Measurements from ENCODE around the gene PRXL2A. TPM values are rescaled to one million over a fixed set of nuclear protein-coding genes. Genes with fewer than 3 reads are reported as not detected.
A peak's percentile ranks its signal among the peaks of the same experiment; 100 is the strongest.

Gene PRXL2A
- total RNA-seq, 2 experiments from 2014 or later: 3.9 to 4.6 TPM

DNA sequence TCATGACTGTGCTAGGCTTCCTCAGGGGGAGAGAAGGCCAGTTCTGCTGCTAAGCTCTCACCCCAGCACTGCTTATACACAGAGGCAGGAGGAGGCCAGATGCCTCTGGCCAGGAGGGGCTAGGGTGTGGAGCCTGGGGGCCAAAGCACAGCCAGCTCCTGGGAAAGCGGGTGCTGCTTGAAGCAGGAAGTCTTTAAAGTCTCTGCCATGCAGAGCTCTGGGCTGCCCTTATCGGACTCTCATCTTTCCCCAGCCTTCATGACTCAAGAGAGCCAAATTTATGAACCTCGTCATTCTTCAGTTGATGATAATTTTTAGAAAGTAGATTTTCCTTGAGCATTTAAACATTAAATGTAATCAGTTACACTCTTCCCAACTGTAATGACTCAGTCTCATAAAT lies 34.5 kb downstream of the PRXL2A start:
- Histone ChIP-seq H3K36me3 (ENCODE audit: insufficient read depth, low read length) (no peaks in the 10 kb centered on the region), H3K4me1 (ENCODE audit: insufficient read depth, low read length) (peaks cover 23% of the 10 kb centered on the region), H3K4me3 (ENCODE audit: low read length) (no peak overlapping the region), H3K27ac (ENCODE audit: low read depth in 1 of 2, low read length in 2 of 2) (no peak overlapping the region), H3K9me3 (ENCODE audit: control insufficient read depth in 1 of 2, insufficient read depth in 1 of 2, low read length in 2 of 2) (no peaks in the 10 kb centered on the region), H3K27me3 (ENCODE audit: control insufficient read depth in 1 of 2, insufficient read depth in 2 of 2, low read length in 2 of 2) (no peaks in the 10 kb centered on the region)
- intact Hi-C loops (cut with DNase I, micrococcal nuclease): loop anchor here in 1 of 2 experiments (5.0 to 10.0 kb wide), 2 partner anchors 56 to 142 kb away; no protein-coding TSS in a partner anchor
- H3K4me3 Mint-ChIP-seq: no peak overlapping the region
- ChIA-PET POLR2A (interaction anchor here (2.1 to 4.0 kb wide), 4 partner anchors 24 to 62 kb away, joined by 6 to 36 read pairs (median 18); no protein-coding TSS in a partner anchor), CTCF (interaction anchor here (0.5 to 11.7 kb wide), 2 partner anchors 62 to 252 kb away, joined by 3 to 147 read pairs; no protein-coding TSS in a partner anchor)
- H3K27me3 Mint-ChIP-seq: no peaks in the 10 kb centered on the region
- peaks cover 51% of the 10 kb centered on the region for H3K4me1 Mint-ChIP-seq (ENCODE audit: low read depth)
- H3K9me3 Mint-ChIP-seq: no peaks in the 10 kb centered on the region
- ATAC-seq (ENCODE audit: poor library complexity) (no peak), DNase-seq (no peak)
- no peaks in the 10 kb centered on the region for H3K36me3 Mint-ChIP-seq (ENCODE audit: low read depth)
- peak overlapping the region; percentile 11 for H3K27ac Mint-ChIP-seq
- TF ChIP-seq, protein P1, sequence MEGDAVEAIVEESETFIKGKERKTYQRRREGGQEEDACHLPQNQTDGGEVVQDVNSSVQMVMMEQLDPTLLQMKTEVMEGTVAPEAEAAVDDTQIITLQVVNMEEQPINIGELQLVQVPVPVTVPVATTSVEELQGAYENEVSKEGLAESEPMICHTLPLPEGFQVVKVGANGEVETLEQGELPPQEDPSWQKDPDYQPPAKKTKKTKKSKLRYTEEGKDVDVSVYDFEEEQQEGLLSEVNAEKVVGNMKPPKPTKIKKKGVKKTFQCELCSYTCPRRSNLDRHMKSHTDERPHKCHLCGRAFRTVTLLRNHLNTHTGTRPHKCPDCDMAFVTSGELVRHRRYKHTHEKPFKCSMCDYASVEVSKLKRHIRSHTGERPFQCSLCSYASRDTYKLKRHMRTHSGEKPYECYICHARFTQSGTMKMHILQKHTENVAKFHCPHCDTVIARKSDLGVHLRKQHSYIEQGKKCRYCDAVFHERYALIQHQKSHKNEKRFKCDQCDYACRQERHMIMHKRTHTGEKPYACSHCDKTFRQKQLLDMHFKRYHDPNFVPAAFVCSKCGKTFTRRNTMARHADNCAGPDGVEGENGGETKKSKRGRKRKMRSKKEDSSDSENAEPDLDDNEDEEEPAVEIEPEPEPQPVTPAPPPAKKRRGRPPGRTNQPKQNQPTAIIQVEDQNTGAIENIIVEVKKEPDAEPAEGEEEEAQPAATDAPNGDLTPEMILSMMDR (IDR thresholded peaks at IDR 0.05): no peak

DNA sequence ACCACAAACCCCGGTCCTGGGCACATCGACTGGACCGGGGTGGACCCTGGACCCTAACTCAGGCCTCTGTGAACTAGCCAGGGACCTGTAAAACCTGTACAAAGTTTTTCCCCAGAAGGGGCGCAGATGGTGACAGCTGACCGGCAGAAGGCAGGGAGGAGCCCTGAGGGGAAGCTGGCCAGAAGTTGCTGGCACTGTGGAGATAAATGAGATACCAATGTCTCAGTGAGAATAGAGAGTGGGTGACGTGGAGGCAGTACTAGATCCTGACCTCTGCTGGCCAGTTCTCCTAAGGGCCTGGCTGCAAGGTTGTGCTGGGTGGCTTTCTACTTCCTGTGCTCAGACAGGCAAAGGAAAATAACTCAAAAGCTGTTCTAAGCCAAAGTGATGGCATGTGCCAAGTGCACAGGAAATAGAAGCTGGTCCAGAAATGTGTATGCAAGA lies 35.2 kb downstream of the PRXL2A start:
- no peaks in the 10 kb centered on the region for H3K9me3 Mint-ChIP-seq
- Histone ChIP-seq H3K27ac (ENCODE audit: low read depth in 1 of 2, low read length in 2 of 2) (peak overlapping the region in 1 of 2 donors; percentile 30), H3K9me3 (ENCODE audit: control insufficient read depth in 1 of 2, insufficient read depth in 1 of 2, low read length in 2 of 2) (no peaks in the 10 kb centered on the region), H3K4me3 (ENCODE audit: low read length) (no peak overlapping the region), H3K36me3 (ENCODE audit: insufficient read depth, low read length) (no peaks in the 10 kb centered on the region), H3K4me1 (ENCODE audit: insufficient read depth, low read length) (peaks cover 23% of the 10 kb centered on the region), H3K27me3 (ENCODE audit: control insufficient read depth in 1 of 2, insufficient read depth in 2 of 2, low read length in 2 of 2) (no peaks in the 10 kb centered on the region)
- ATAC-seq (ENCODE audit: poor library complexity) (peak; percentile 57), DNase-seq (peak in 2 of 14 experiments; percentile 47 to 49)
- no peaks in the 10 kb centered on the region for H3K27me3 Mint-ChIP-seq
- POLR2A ChIA-PET: interaction anchor here (0.7 to 4.0 kb wide), 17 partner anchors 10 to 71 kb away, joined by 3 to 36 read pairs (median 6); partner anchors contain the start of gene PRXL2A
- peaks cover 51% of the 10 kb centered on the region for H3K4me1 Mint-ChIP-seq (ENCODE audit: low read depth)
- peak overlapping the region; percentile 84 for H3K27ac Mint-ChIP-seq
- intact Hi-C loops (cut with DNase I, micrococcal nuclease): loop anchor here in 1 of 2 experiments (5.0 to 10.0 kb wide), 2 partner anchors 56 to 141 kb away; no protein-coding TSS in a partner anchor
- CTCF ChIA-PET: interaction anchor here (0.5 to 11.7 kb wide), 14 partner anchors 13 to 96 kb away, joined by 3 to 147 read pairs (median 8); no protein-coding TSS in a partner anchor
- peak overlapping the region; percentile 23 for H3K4me3 Mint-ChIP-seq
- TF ChIP-seq, protein P1 (IDR thresholded peaks at IDR 0.05): no peak
- H3K36me3 Mint-ChIP-seq (ENCODE audit: low read depth): no peaks in the 10 kb centered on the region

DNA sequence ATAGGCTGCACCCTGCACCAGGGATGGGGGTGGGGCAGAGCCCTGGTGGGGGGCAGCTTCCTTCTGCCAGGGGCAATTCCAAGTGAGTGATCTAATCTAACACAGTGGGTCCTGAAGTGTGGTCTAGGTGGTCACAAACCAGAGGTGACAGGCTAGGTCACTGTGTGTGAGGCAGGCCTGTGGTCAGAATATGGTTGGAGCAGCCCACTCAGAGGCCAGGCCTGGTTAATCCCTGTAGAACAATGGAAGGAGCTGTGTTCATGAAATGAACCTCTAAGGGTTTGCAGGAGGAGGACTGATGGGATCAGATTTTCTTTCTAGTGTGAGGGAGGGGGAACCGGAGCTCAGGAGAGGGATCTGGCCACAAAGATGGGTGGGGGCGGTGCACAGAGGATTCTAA lies 35.8 kb downstream of the PRXL2A start:
- peak overlapping the region; percentile 84 for H3K27ac Mint-ChIP-seq
- Histone ChIP-seq H3K4me3 (ENCODE audit: low read length) (no peak overlapping the region), H3K4me1 (ENCODE audit: insufficient read depth, low read length) (peaks cover 23% of the 10 kb centered on the region), H3K9me3 (ENCODE audit: control insufficient read depth in 1 of 2, insufficient read depth in 1 of 2, low read length in 2 of 2) (no peaks in the 10 kb centered on the region), H3K27ac (ENCODE audit: low read depth in 1 of 2, low read length in 2 of 2) (peak overlapping the region in 1 of 2 donors; percentile 30), H3K36me3 (ENCODE audit: insufficient read depth, low read length) (no peaks in the 10 kb centered on the region), H3K27me3 (ENCODE audit: control insufficient read depth in 1 of 2, insufficient read depth in 2 of 2, low read length in 2 of 2) (no peaks in the 10 kb centered on the region)
- H3K4me3 Mint-ChIP-seq: no peak overlapping the region
- intact Hi-C loops (cut with DNase I, micrococcal nuclease): loop anchor here (1.0 to 10.0 kb wide), 3 partner anchors 57 to 141 kb away; no protein-coding TSS in a partner anchor
- no peaks in the 10 kb centered on the region for H3K9me3 Mint-ChIP-seq
- H3K4me1 Mint-ChIP-seq (ENCODE audit: low read depth): peaks cover 51% of the 10 kb centered on the region
- ATAC-seq (ENCODE audit: poor library complexity): no peak
- ChIA-PET POLR2A (interaction anchor here (0.7 to 4.0 kb wide), 20 partner anchors 9 to 87 kb away, joined by 3 to 36 read pairs (median 6); partner anchors contain the start of gene PRXL2A), CTCF (interaction anchor here (0.5 to 11.7 kb wide), 22 partner anchors 9 to 153 kb away, joined by 3 to 147 read pairs (median 6); no protein-coding TSS in a partner anchor)
- TF ChIP-seq, protein P1 (IDR thresholded peaks at IDR 0.05): no peak
- H3K36me3 Mint-ChIP-seq (ENCODE audit: low read depth): no peaks in the 10 kb centered on the region
- DNase-seq: no peak
- H3K27me3 Mint-ChIP-seq: no peaks in the 10 kb centered on the region

Data from CD4-positive, alpha-beta T cell (primary cell).